K562 (cell line): Measurements from ENCODE around the gene NRM. TPM values are rescaled to one million over a fixed set of nuclear protein-coding genes. Genes with fewer than 3 reads are reported as not detected.

Experiments
- ATF2 ChIP-seq: sonication (generic); formaldehyde crosslinking; IDR thresholded peaks from 2 replicates; pipeline ENCODE4 v1.8.1; 2022; ENCODE audit warnings: missing genetic modification reagents
- CC2D1A ChIP-seq: fragments of 450-650 bp; IDR thresholded peaks from 2 replicates; pipeline ENCODE4 v1.6.1; 2017; ENCODE audit warnings: mild to moderate bottlenecking
- E2F1 ChIP-seq: sonication (generic); formaldehyde crosslinking; IDR thresholded peaks from 2 replicates; pipeline ENCODE4 v1.8.1; 2023; ENCODE audit warnings: mild to moderate bottlenecking, missing genetic modification reagents, moderate library complexity
- ELF4 ChIP-seq: fragments of 450-650 bp; formaldehyde crosslinking; IDR thresholded peaks from 2 replicates; pipeline ENCODE4 v1.4.0; 2022; ENCODE audit warnings: missing genetic modification characterization
- FOXK2 ChIP-seq, 2 experiments: fragments of 450-650 bp; IDR thresholded peaks in 1 of 2; conservative IDR thresholded peaks in 1 of 2; 2 replicates each; pipeline ENCODE4 v1.6.1; 2016; ENCODE audit warnings: low read depth in 2 of 2, mild to moderate bottlenecking in 1 of 2
- GATA2 ChIP-seq: sonication (generic); formaldehyde crosslinking; IDR thresholded peaks from 2 replicates; pipeline ENCODE4 v1.4.0; 2020; ENCODE audit warnings: mild to moderate bottlenecking, missing genetic modification reagents
- GTF2E2 ChIP-seq: fragments of 200-800 bp; sonication (Bioruptor generic); IDR thresholded peaks from 2 replicates; pipeline ENCODE4 v1.6.1; 2016; ENCODE audit warnings: missing genetic modification characterization, missing compliant biosample characterization
- HCFC1 ChIP-seq: IDR thresholded peaks from 2 replicates; pipeline ENCODE4 v1.6.1; 2012; ENCODE audit warnings: low read depth, low read length, improper control_type of control experiment
- KLF13 ChIP-seq: fragments of 450-650 bp; IDR thresholded peaks from 2 replicates; pipeline ENCODE4 v1.6.1; 2016; ENCODE audit warnings: missing genetic modification characterization, low read depth, mild to moderate bottlenecking, missing compliant biosample characterization, moderate library complexity, borderline replicate concordance
- MCM5 ChIP-seq: fragments of 450-650 bp; IDR thresholded peaks from 2 replicates; pipeline ENCODE4 v1.6.1; 2016; ENCODE audit warnings: low read depth
- MITF ChIP-seq: IDR thresholded peaks from 2 replicates; pipeline ENCODE4 v1.6.1; 2014; ENCODE audit warnings: antibody characterized with exemption
- NRF1 ChIP-seq, 2 experiments: fragments of 450-650 bp; IDR thresholded peaks in 1 of 2; conservative IDR thresholded peaks in 1 of 2; 2 replicates each; pipeline ENCODE4 v1.6.1; 2014; ENCODE audit warnings: mild to moderate bottlenecking in 2 of 2
- RBFOX2 ChIP-seq: fragments of 200-400 bp; formaldehyde crosslinking; IDR thresholded peaks from 2 replicates; pipeline ENCODE4 v1.6.1; 2017; ENCODE audit warnings: low read depth, mild to moderate bottlenecking, low read length, moderate library complexity
- SMAD4 ChIP-seq: fragments of 250-450 bp; sonication (Bioruptor Pico); conservative IDR thresholded peaks from 2 replicates; pipeline ENCODE4 v1.8.0; 2021; ENCODE audit warnings: inconsistent platforms, mild to moderate bottlenecking, moderate library complexity
- SMARCA4 ChIP-seq: fragments of 450-650 bp; IDR thresholded peaks from 2 replicates; pipeline ENCODE4 v1.6.1; 2016
- SMC3 ChIP-seq: conservative IDR thresholded peaks from 2 replicates; pipeline ENCODE4 v1.6.1; 2011; ENCODE audit warnings: low read depth, low read length, improper control_type of control experiment; ENCODE audit not compliant: insufficient read depth
- SOX6 ChIP-seq: fragments of 450-650 bp; IDR thresholded peaks from 2 replicates; pipeline ENCODE4 v1.6.1; 2014; ENCODE audit warnings: mild to moderate bottlenecking
- SRF ChIP-seq, 2 experiments: fragments of 250-450, 450-650 bp in 1 of 2; sonication (Bioruptor Pico) in 1 of 2; sonication (generic) in 1 of 2; formaldehyde crosslinking; IDR thresholded peaks; 2 replicates each; pipeline versions ENCODE4 v1.5.0 to v1.5.1; 2020 to 2022; ENCODE audit warnings: mild to moderate bottlenecking in 1 of 2, missing genetic modification reagents in 1 of 2
- TAF1 ChIP-seq: IDR thresholded peaks from 2 replicates; pipeline ENCODE4 v1.6.1; 2011; ENCODE audit warnings: mild to moderate bottlenecking, low read length, moderate library complexity; ENCODE audit not compliant: insufficient read depth, control insufficient read depth, severe bottlenecking; ENCODE audit errors: extremely low read depth
- ZFP36 ChIP-seq: fragments of 150-350 bp; IDR thresholded peaks from 2 replicates; pipeline ENCODE4 v1.6.1; 2018; ENCODE audit warnings: low read length, low read depth; ENCODE audit not compliant: partially characterized antibody
- ZNF280A ChIP-seq: fragments of 450-650 bp; IDR thresholded peaks from 2 replicates; pipeline ENCODE4 v1.6.1; 2018; ENCODE audit warnings: mild to moderate bottlenecking, low read depth; ENCODE audit not compliant: partially characterized antibody
- ZNF583 ChIP-seq: fragments of 250-450 bp; sonication (Bioruptor Pico); IDR thresholded peaks from 2 replicates; pipeline ENCODE4 v1.4.0; 2020
- ZNF79 ChIP-seq: fragments of 250-450 bp; sonication (Bioruptor Pico); IDR thresholded peaks from 2 replicates; pipeline ENCODE4 v1.4.0; 2020; ENCODE audit warnings: low read depth, mild to moderate bottlenecking, moderate library complexity
- polyA plus RNA-seq, 8 experiments: library from polyadenylated mRNA; depleted of rRNA in 4 of 8; stranded (reverse) in 5 of 8; unstranded in 3 of 8; fragments of >200 nt; fragmentation: Nextera tagmentation in 2 of 8; fragmentation: Illumina TruSeq in 1 of 8; extraction: Ambion mirVana in 2 of 8; extraction: Trizol in 1 of 8; gene quantifications; 2 replicates each; pipeline versions ENCODE4 v1.2.1 to v1.2.3, GENCODE V29; 2011 to 2014; ENCODE audit warnings: inconsistent platforms in 1 of 8, missing spikeins in 1 of 8
- total RNA-seq, 7 experiments: library from RNA; depleted of rRNA in 6 of 7; stranded (reverse); fragments of >200 nt in 6 of 7; fragmentation: Illumina TruSeq in 2 of 7; extraction: Trizol in 2 of 7; gene quantifications; 2 replicates each; pipeline versions ENCODE4 v1.2.1 to v1.2.3, GENCODE V29; 2011 to 2021; ENCODE audit warnings: low replicate concordance in 1 of 7

Gene NRM
- total and polyA plus RNA-seq, 9 of the 15 experiments (the other 6 are each of a cell fraction or from before 2014, with no cell fraction given), result 9.7 to 58.2 (median 18.1) TPM

GRCh38 chr6:30678964-30679726 lies 11.6 kb downstream of the NRM start (continued):
- TF ChIP-seq E2F1 (CRISPR knock-in tag), result 0 out of 2 replicates have a peak, but pooled peaks have one; percentile 47
- no peak for TF ChIP-seq MITF
- TF ChIP-seq SMAD4, result 0 out of 2 replicates have a peak, but pooled peaks have one; percentile 16
- 0 out of 2 replicates have a peak, but pooled peaks have one; percentile 17 for TF ChIP-seq ELF4 (CRISPR knock-in tag)
- TF ChIP-seq ZNF79, result no peak
- TF ChIP-seq NRF1 (conservative IDR thresholded peaks at IDR 0.05 in 1 of 2, IDR thresholded peaks at IDR 0.05 in 1 of 2), result peak; percentile 76 to 80
- no peak for TF ChIP-seq GTF2E2 (tag)
- peak; percentile 19 for TF ChIP-seq TAF1
- TF ChIP-seq ATF2, result no peak
- peak; percentile 14; the same call in 1 of the 2 replicates for TF ChIP-seq GATA2 (CRISPR knock-in tag)
- TF ChIP-seq ZNF280A, result no peak
- TF ChIP-seq SRF (CRISPR knock-in tag; IDR thresholded peaks at IDR 0.05), result peak in 1 of 2 experiments; percentile 52; a peak in 1 of 4 replicates
- peak; percentile 90; the same call in 1 of the 2 replicates for TF ChIP-seq CC2D1A
- no peak for TF ChIP-seq FOXK2 (conservative IDR thresholded peaks at IDR 0.05 in 1 of 2, IDR thresholded peaks at IDR 0.05 in 1 of 2; ENCODE audit: low read depth in 2 of 2)
- TF ChIP-seq ZFP36, result peak; percentile 40
- TF ChIP-seq MCM5, result no peak
- peak; percentile 51; the same call in 1 of the 2 replicates for TF ChIP-seq SOX6
- 0 out of 2 replicates have a peak, but pooled peaks have one; percentile 47 for TF ChIP-seq ZNF583 (CRISPR knock-in tag)
- peak; percentile 65 for TF ChIP-seq RBFOX2
- peak; percentile 45 for TF ChIP-seq SMARCA4
- TF ChIP-seq HCFC1, result peak; percentile 54; the same call in 1 of the 2 replicates
- TF ChIP-seq SMC3, result peak; percentile 100
- peak; percentile 37; the same call in 1 of the 2 replicates for TF ChIP-seq KLF13 (tag)
